Kidney (tissue), 14 donors: ENCODE data around the gene ZBTB1. TPM values are rescaled to one million over a fixed set of nuclear protein-coding genes. Genes with fewer than 3 reads are reported as not detected.

Source experiments
- DNase-seq, 5 donors: peaks; one replicate each; pipeline ENCODE4 v3.0.0-alpha.2; 2013 to 2020
- FAIRE-seq: peaks from 2 replicates; lab custom pipeline; 2012; peaks lifted over from hg19 to GRCh38; lab: Jason Lieb, UNC
- H3K27ac ChIP-seq, 2 donors: one replicate each; pipeline ENCODE4 v1.7.0; 2013; ENCODE audit warnings: low read depth in 2 of 2, low read length in 2 of 2, inconsistent platforms in 1 of 2
- H3K27me3 ChIP-seq: one replicate; pipeline ENCODE4 v1.7.1; 2013; ENCODE audit warnings: low read length, inconsistent platforms; ENCODE audit not compliant: control insufficient read depth, insufficient read depth
- H3K36me3 ChIP-seq, 3 donors: one replicate each; pipeline versions ENCODE4 v1.7.0 to v1.7.1; 2013; ENCODE audit warnings: low read length in 3 of 3, control low read depth in 1 of 3, inconsistent platforms in 1 of 3; ENCODE audit not compliant: insufficient read depth in 3 of 3, control insufficient read depth in 2 of 3
- H3K4me1 ChIP-seq, 3 donors: one replicate each; pipeline versions ENCODE4 v1.7.0 to v1.7.1; 2013; ENCODE audit warnings: low read length in 3 of 3, inconsistent platforms in 1 of 3, low read depth in 1 of 3; ENCODE audit not compliant: control insufficient read depth in 2 of 3, insufficient read depth in 2 of 3
- H3K4me3 ChIP-seq, 3 donors: one replicate each; pipeline versions ENCODE4 v1.7.0 to v1.8.1; 2013; ENCODE audit warnings: low read length in 3 of 3, control low read depth in 1 of 3, inconsistent platforms in 1 of 3
- H3K9ac ChIP-seq, 3 donors: one replicate each; pipeline versions ENCODE4 v1.7.0 to v1.7.1; 2013; ENCODE audit warnings: low read length in 3 of 3, control low read depth in 1 of 3, inconsistent platforms in 1 of 3
- H3K9me3 ChIP-seq, 3 donors: one replicate each; pipeline versions ENCODE4 v1.7.0 to v1.7.1; 2013; ENCODE audit warnings: low read length in 3 of 3, control low read depth in 1 of 3, inconsistent platforms in 1 of 3; ENCODE audit not compliant: control insufficient read depth in 2 of 3, insufficient read depth in 1 of 3
- intact Hi-C: fragments of 100-400 bp; cut with DNase I; formaldehyde crosslinking; loops from one replicate; pipeline ENCODE4 v1.11.1; 2022
- polyA plus RNA-seq: library from polyadenylated mRNA; stranded (reverse); fragments of 350-450 nt; fragmentation: Illumina TruSeq; extraction: RNeasy Lipid Tissue Mini Kit (QIAGEN cat#74804); gene quantifications from one replicate; pipeline ENCODE4 v1.2.3, GENCODE V29; 2014; ENCODE audit warnings: low read depth, low replicate concordance; ENCODE audit not compliant: insufficient read depth
- total RNA-seq: library from RNA; stranded (reverse); fragmentation: NEBNext Ultra II Directional; extraction: Animal tissue kit (Norgen Biotek cat#: 25700); gene quantifications from one replicate; pipeline ENCODE4 v1.2.1, GENCODE V29; 2021
- TF ChIP-seq, protein P1 (sequence below): IDR thresholded peaks from 3 replicates; pipeline ENCODE4 v1.5.1; 2012; ENCODE audit warnings: mild to moderate bottlenecking, moderate library complexity, borderline replicate concordance; ENCODE audit not compliant: insufficient read depth; ENCODE audit errors: extremely low read depth
- donor health status: control.
- donor health status: control.
- donor health status: control.
- donor health status: control.
- donor health status: control.
- donor health status: DM: yes; HTN: yes; CAD: no.
- donor health status: Normal renal cell carcinoma (clear cell type).

ZBTB1 gene
- total and polyA plus RNA-seq, 2 donors from 2014 or later = 13.3 to 46.8 TPM

DNA sequence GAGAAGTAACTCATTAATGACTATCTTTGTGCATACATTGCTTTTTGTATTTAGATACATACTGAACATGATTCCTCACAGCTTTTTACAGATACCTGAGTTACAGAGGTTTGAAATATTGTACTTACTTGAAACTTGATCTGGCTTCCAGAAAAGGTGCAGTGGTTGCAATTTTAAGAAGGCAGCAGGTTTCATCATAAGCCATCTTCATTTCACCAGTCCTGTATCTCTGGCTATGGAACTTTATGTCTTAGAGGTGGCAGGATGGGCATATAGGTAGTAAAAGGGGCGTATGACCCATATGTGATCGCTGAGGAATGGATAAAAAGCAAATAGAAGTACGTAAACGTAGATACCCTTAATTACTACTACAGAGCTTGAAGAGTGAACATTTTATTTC, 13.7 kb downstream of the ZBTB1 start:
- Histone ChIP-seq H3K27ac (no peak overlapping the region), H3K4me3 (no peak overlapping the region), H3K9ac (no peak overlapping the region), H3K4me1 (no peaks in the 10 kb centered on the region), H3K27me3 (no peaks in the 10 kb centered on the region), H3K36me3 (peaks cover 0 to 13% (median 0%) of the 10 kb centered on the region in 3 donors), H3K9me3 (no peaks in the 10 kb centered on the region)
- FAIRE-seq = no peak
- intact Hi-C loops = no loop called here
- TF ChIP-seq, protein P1, sequence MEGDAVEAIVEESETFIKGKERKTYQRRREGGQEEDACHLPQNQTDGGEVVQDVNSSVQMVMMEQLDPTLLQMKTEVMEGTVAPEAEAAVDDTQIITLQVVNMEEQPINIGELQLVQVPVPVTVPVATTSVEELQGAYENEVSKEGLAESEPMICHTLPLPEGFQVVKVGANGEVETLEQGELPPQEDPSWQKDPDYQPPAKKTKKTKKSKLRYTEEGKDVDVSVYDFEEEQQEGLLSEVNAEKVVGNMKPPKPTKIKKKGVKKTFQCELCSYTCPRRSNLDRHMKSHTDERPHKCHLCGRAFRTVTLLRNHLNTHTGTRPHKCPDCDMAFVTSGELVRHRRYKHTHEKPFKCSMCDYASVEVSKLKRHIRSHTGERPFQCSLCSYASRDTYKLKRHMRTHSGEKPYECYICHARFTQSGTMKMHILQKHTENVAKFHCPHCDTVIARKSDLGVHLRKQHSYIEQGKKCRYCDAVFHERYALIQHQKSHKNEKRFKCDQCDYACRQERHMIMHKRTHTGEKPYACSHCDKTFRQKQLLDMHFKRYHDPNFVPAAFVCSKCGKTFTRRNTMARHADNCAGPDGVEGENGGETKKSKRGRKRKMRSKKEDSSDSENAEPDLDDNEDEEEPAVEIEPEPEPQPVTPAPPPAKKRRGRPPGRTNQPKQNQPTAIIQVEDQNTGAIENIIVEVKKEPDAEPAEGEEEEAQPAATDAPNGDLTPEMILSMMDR = no peak
- no peak for DNase-seq

DNA sequence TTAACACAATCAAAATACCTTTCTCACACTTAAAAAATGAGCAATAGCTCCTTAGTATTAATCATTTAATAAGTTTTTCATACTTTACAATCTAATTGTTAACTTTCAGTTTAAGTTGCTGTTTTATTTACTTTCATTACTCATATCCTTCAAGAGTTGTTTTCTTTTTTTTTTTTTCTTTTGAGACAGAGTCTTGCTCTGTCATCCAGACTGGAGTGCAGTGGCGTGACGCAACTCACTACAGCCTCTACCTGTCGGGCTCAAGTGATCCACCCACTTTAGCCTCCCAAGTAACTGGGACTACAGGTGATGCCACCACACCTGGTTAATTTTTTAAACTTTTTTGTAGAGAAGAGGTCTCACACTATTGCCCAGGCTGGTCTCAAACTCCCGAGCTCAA, 16.1 kb downstream of the ZBTB1 start:
- H3K4me1 ChIP-seq = no peaks in the 10 kb centered on the region
- intact Hi-C loops = no loop called here
- H3K36me3 ChIP-seq = peaks cover 0 to 15% (median 0%) of the 10 kb centered on the region in 3 donors
- no peak overlapping the region for H3K9ac ChIP-seq
- H3K4me3 ChIP-seq = no peak overlapping the region
- H3K27ac ChIP-seq = no peak overlapping the region
- FAIRE-seq = no peak
- no peak for DNase-seq
- no peaks in the 10 kb centered on the region for H3K27me3 ChIP-seq
- no peaks in the 10 kb centered on the region for H3K9me3 ChIP-seq
- TF ChIP-seq, protein P1 = no peak

DNA sequence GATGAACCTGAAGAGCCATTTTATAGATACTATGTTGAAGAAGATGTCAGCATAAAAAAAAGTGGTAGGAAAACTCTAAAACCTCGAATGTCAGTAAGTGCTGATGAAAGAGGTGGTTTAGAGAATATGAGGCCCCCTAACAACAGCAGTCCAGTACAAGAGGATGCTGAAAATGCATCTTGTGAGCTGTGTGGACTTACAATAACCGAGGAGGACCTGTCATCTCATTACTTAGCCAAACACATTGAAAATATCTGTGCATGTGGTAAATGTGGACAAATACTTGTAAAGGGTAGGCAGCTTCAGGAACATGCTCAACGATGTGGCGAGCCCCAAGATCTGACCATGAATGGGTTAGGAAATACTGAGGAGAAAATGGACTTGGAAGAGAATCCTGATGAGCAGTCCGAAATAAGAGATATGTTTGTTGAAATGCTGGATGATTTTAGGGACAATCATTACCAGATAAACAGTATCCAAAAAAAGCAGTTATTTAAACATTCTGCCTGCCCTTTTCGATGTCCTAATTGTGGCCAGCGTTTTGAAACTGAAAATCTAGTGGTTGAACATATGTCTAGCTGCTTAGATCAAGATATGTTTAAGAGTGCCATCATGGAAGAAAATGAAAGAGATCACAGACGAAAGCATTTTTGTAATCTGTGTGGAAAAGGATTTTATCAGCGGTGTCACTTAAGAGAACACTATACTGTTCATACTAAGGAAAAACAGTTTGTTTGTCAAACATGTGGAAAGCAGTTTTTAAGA, 18.2 kb downstream of the ZBTB1 start:
- intact Hi-C loops = no loop called here
- no peak for FAIRE-seq
- peaks cover 0 to 15% (median 0%) of the 10 kb centered on the region in 3 donors for H3K36me3 ChIP-seq
- no peaks in the 10 kb centered on the region for H3K4me1 ChIP-seq
- DNase-seq = no peak
- H3K27ac ChIP-seq = no peak overlapping the region
- TF ChIP-seq, protein P1 = no peak
- H3K27me3 ChIP-seq = no peaks in the 10 kb centered on the region
- no peaks in the 10 kb centered on the region for H3K9me3 ChIP-seq
- no peak overlapping the region for H3K4me3 ChIP-seq
- H3K9ac ChIP-seq = no peak overlapping the region
